Adipocyte (in vitro differentiated cells): ENCODE measurements around the gene LRRK1.

Source experiments
- DNase-seq: peaks from one replicate; pipeline ENCODE4 v3.0.0-alpha.2; 2015; ENCODE audit warnings: low read depth
- H3K27me3 ChIP-seq: replicated peaks from 2 replicates; pipeline ENCODE4 v1.7.0; 2013; ENCODE audit warnings: mild to moderate bottlenecking, low read length, moderate library complexity; ENCODE audit not compliant: control insufficient read depth, insufficient read depth
- H3K36me3 ChIP-seq: 2 replicates; pipeline ENCODE4 v1.7.0; 2013; ENCODE audit warnings: low read length, mild to moderate bottlenecking, moderate library complexity; ENCODE audit not compliant: control insufficient read depth, insufficient read depth, severe bottlenecking
- H3K4me1 ChIP-seq: 2 replicates; pipeline ENCODE4 v1.7.0; 2013; ENCODE audit warnings: mild to moderate bottlenecking, low read length, moderate library complexity; ENCODE audit not compliant: control insufficient read depth, insufficient read depth
- H3K4me3 ChIP-seq: 2 replicates; pipeline ENCODE4 v1.7.0; 2013; ENCODE audit warnings: mild to moderate bottlenecking, low read length, moderate library complexity
- H3K9ac ChIP-seq: 2 replicates; pipeline ENCODE4 v1.7.0; 2013; ENCODE audit warnings: mild to moderate bottlenecking, low read length, moderate library complexity
- H3K9me3 ChIP-seq: 2 replicates; pipeline ENCODE4 v1.7.0; 2013; ENCODE audit warnings: mild to moderate bottlenecking, low read length, moderate library complexity; ENCODE audit not compliant: control insufficient read depth

The LRRK1 gene

GRCh38 chr15:100987143-100987542, 68.0 kb downstream of the LRRK1 start:
- no peak for DNase-seq
- H3K9me3 ChIP-seq, result no peaks in the 10 kb centered on the region
- peaks cover 15% of the 10 kb centered on the region for H3K36me3 ChIP-seq
- no peak overlapping the region for H3K4me3 ChIP-seq
- no peak overlapping the region for H3K9ac ChIP-seq
- H3K27me3 ChIP-seq, result no peaks in the 10 kb centered on the region
- peaks cover 14% of the 10 kb centered on the region for H3K4me1 ChIP-seq

GRCh38 chr15:100988297-100988696, 69.1 kb downstream of the LRRK1 start:
- no peaks in the 10 kb centered on the region for H3K9me3 ChIP-seq
- peaks cover 15% of the 10 kb centered on the region for H3K36me3 ChIP-seq

DNA sequence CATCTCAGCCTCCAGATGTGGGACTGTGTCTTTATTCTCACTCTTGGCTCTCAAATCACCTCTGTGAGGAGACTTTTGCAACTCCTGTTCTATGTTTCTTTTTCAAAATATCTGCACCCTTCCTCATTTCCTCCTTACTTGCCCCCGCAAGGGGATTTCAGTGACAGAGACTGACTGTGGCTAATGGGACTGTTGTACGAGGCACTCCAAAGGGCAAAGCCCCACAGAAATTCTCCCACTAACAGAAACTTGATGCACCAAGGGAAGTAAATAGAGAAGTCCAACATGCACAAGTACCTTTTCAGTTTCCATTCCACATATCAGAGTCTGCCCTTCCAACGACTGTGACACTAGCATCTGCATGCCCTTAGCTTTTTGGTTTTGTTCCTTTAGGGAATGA, 69.7 kb downstream of the LRRK1 start:
- H3K36me3 ChIP-seq, result peaks cover 13% of the 10 kb centered on the region
- no peak overlapping the region for H3K4me3 ChIP-seq
- H3K9ac ChIP-seq, result no peak overlapping the region
- no peak for DNase-seq
- peaks cover 14% of the 10 kb centered on the region for H3K4me1 ChIP-seq
- H3K27me3 ChIP-seq, result no peaks in the 10 kb centered on the region
- no peaks in the 10 kb centered on the region for H3K9me3 ChIP-seq

More at GRCh38 chr15:100988297-100988696, 69.1 kb downstream of the LRRK1 start:
- Histone ChIP-seq H3K4me3 (no peak overlapping the region), H3K4me1 (peaks cover 14% of the 10 kb centered on the region), H3K27me3 (no peaks in the 10 kb centered on the region), H3K9ac (no peak overlapping the region)
- DNase-seq, result no peak

- H3K9me3 ChIP-seq, result no peaks in the 10 kb centered on the region
- H3K27me3 ChIP-seq, result no peaks in the 10 kb centered on the region
- no peak overlapping the region for H3K9ac ChIP-seq
- peaks cover 16% of the 10 kb centered on the region for H3K36me3 ChIP-seq
- H3K4me3 ChIP-seq, result no peak overlapping the region
- DNase-seq, result no peak
- peaks cover 10% of the 10 kb centered on the region for H3K4me1 ChIP-seq
These were observed 75.7 kb downstream of the LRRK1 start for GRCh38 chr15:100994597-100995446.

GRCh38 chr15:100995471-100996430, 76.6 kb downstream of the LRRK1 start:
- no peak for DNase-seq
- Histone ChIP-seq H3K9ac (no peak overlapping the region), H3K9me3 (no peaks in the 10 kb centered on the region), H3K36me3 (peaks cover 17% of the 10 kb centered on the region), H3K4me1 (peaks cover 17% of the 10 kb centered on the region), H3K27me3 (no peaks in the 10 kb centered on the region), H3K4me3 (no peak overlapping the region)

GRCh38 chr15:100997442-100997841, 78.3 kb downstream of the LRRK1 start:
- H3K9me3 ChIP-seq, result no peaks in the 10 kb centered on the region
- peaks cover 28% of the 10 kb centered on the region for H3K36me3 ChIP-seq
- peak; percentile 64 for DNase-seq

DNA sequence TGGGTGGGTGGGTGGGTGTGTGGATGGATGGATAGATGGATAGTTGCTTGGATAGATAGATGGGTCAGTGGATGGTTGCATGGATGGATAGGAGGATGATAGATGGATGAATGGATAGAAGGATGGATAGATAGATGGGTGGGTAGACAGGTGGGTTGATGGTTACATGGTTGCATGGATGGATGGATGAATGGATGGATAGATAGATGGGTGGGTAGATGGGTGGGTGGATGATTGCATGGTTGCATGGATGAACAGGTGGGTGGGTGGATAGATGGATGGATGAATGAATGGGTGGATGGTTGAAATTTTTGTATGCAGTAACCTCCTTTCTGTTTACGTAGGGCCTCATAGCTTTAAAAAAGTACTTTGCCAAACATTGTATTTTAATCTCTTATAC, 79.5 kb downstream of the LRRK1 start:
- H3K36me3 ChIP-seq, result peaks cover 28% of the 10 kb centered on the region
- no peaks in the 10 kb centered on the region for H3K27me3 ChIP-seq
- peaks cover 17% of the 10 kb centered on the region for H3K4me1 ChIP-seq
- H3K9ac ChIP-seq, result no peak overlapping the region
- DNase-seq, result no peak
- no peak overlapping the region for H3K4me3 ChIP-seq
- no peaks in the 10 kb centered on the region for H3K9me3 ChIP-seq

More at GRCh38 chr15:100997442-100997841, 78.3 kb downstream of the LRRK1 start:
- H3K9ac ChIP-seq, result no peak overlapping the region
- no peak overlapping the region for H3K4me3 ChIP-seq
- H3K27me3 ChIP-seq, result no peaks in the 10 kb centered on the region
- H3K4me1 ChIP-seq, result peaks cover 17% of the 10 kb centered on the region

GRCh38 chr15:100999369-100999768, 80.2 kb downstream of the LRRK1 start:
- H3K9me3 ChIP-seq, result no peaks in the 10 kb centered on the region
- peaks cover 26% of the 10 kb centered on the region for H3K36me3 ChIP-seq
- DNase-seq, result peak; percentile 29
- H3K4me1 ChIP-seq, result peaks cover 17% of the 10 kb centered on the region
- peak overlapping the region; percentile 0 for H3K9ac ChIP-seq
- no peaks in the 10 kb centered on the region for H3K27me3 ChIP-seq
- no peak overlapping the region for H3K4me3 ChIP-seq

DNA sequence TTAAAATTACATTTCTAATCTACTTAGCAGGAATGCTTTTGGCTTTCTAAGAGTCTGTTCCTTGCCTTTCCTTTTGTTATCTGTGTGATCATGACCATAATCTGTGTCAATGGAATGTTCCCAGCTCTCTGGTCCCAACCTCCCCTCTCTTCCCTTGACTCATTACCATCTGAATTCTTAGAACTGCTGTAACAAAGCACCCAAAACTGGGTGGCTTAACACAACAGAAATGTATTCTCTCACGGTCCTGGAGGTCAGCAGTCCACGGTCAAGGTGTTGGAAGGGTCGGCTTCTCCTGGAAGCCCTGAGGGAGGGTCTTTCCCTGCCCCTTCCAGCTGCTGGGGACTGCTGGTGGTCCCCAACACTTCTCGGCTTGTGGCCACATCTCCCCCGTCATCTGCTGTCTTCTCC, 81.1 kb downstream of the LRRK1 start:
- Histone ChIP-seq H3K9me3 (peaks cover 4% of the 10 kb centered on the region), H3K36me3 (peaks cover 21% of the 10 kb centered on the region), H3K27me3 (no peaks in the 10 kb centered on the region), H3K9ac (no peak overlapping the region), H3K4me3 (no peak overlapping the region), H3K4me1 (peaks cover 17% of the 10 kb centered on the region)
- peak; percentile 33 for DNase-seq

- peaks cover 17% of the 10 kb centered on the region for H3K4me1 ChIP-seq
- H3K4me3 ChIP-seq, result no peak overlapping the region
- H3K36me3 ChIP-seq, result peaks cover 23% of the 10 kb centered on the region
- H3K9me3 ChIP-seq, result peaks cover 7% of the 10 kb centered on the region
- DNase-seq, result no peak
- H3K9ac ChIP-seq, result no peak overlapping the region
- H3K27me3 ChIP-seq, result no peaks in the 10 kb centered on the region
These were observed 81.9 kb downstream of the LRRK1 start for GRCh38 chr15:101001056-101001455.

GRCh38 chr15:101001796-101002195, 82.6 kb downstream of the LRRK1 start:
- H3K9ac ChIP-seq, result no peak overlapping the region
- DNase-seq, result no peak

More at GRCh38 chr15:101001796-101002195, 82.6 kb downstream of the LRRK1 start:
- Histone ChIP-seq H3K27me3 (no peaks in the 10 kb centered on the region), H3K4me3 (no peak overlapping the region), H3K4me1 (peaks cover 19% of the 10 kb centered on the region), H3K36me3 (peaks cover 20% of the 10 kb centered on the region), H3K9me3 (peaks cover 7% of the 10 kb centered on the region)
